ENCODE results near the gene FEN1. TPM values are rescaled to one million over a fixed set of nuclear protein-coding genes. Genes with fewer than 3 reads are reported as not detected.

Gene FEN1
- total RNA-seq (2022) (83.4 and 86.1 TPM in 2 replicates), Bru-seq, nascent RNA (percentile 98 among the genes with signal in this experiment), BruChase-seq, experiment 1, labeled RNA remaining after a 2-hour chase (percentile 100 among the genes with signal in this experiment), BruChase-seq, experiment 2, labeled RNA remaining after a 6-hour chase (percentile 99 among the genes with signal in this experiment)
- long read RNA-seq, transcript FEN1-201 (2 exons, 2,296 nt) = major isoform, 316 of 343 reads
- long read RNA-seq, partial matches to known transcripts = 22 of 343 reads
- long read RNA-seq, other reads (novel, unspliced or antisense) = 5 of 343 reads

GRCh38 chr11:61792310-61793082 lies at the start of gene FEN1, which contains the start of gene TMEM258:
TSS of gene FEN1 (plus strand) at chr11:61792911. CDS start at chr11:61795362, 2,451 bp downstream.
TSS of gene TMEM258 (minus strand) at chr11:61792599. CDS start at chr11:61792558, 41 bp downstream.
- peak within 1 kb of the TSS; percentile 54 for H3K4me3 ChIP-seq (ENCODE audit: low read depth, low read length)
- no peaks in the 10 kb centered on the region for H3K9me3 Mint-ChIP-seq (ENCODE audit: unreplicated experiment)
- H3K36me3 Mint-ChIP-seq (ENCODE audit: insufficient read depth, unreplicated experiment) = peaks cover 82% of the 10 kb centered on the region
- DNase-seq = peak; percentile 90 to 91
- H3K4me3 Mint-ChIP-seq (ENCODE audit: unreplicated experiment) = peak within 1 kb of the TSS; percentile 96
- peaks cover 8% of the 10 kb centered on the region for H3K36me3 ChIP-seq (ENCODE audit: control insufficient read depth, insufficient read depth, low read length)
- H3K4me1 ChIP-seq = peaks cover 5% of the 10 kb centered on the region; the same call in 1 of the 2 replicates
- TF ChIP-seq CTCF (IDR thresholded peaks at IDR 0.05; ENCODE audit: insufficient read depth in 1 of 2, low read depth in 1 of 2, low read length in 1 of 2, severe bottlenecking in 1 of 2, unreplicated experiment in 1 of 2) = no peak
- H3K27me3 Mint-ChIP-seq (ENCODE audit: insufficient read depth, unreplicated experiment) = no peaks in the 10 kb centered on the region
- no TSS peak for BruUV-seq (replicated peaks)
- peaks cover 21% of the 10 kb centered on the region for H3K4me1 Mint-ChIP-seq (ENCODE audit: low read depth, unreplicated experiment)
- POLR2A ChIA-PET = interaction anchor here (0.5 to 2.6 kb wide), 13 partner anchors 8 to 331 kb away, joined by 3 to 60 read pairs (median 4); partner anchors contain the start of genes FADS1 and INCENP
- peak within 1 kb of the TSS; percentile 100 for H3K27ac Mint-ChIP-seq (ENCODE audit: unreplicated experiment)
- no peaks in the 10 kb centered on the region for H3K9me3 ChIP-seq
- intact Hi-C loops (cut with micrococcal nuclease; ENCODE audit: unreplicated experiment) = loop anchor here (1.0 kb wide), 2 partner anchors 35 to 155 kb away; no protein-coding TSS in a partner anchor
- no peaks in the 10 kb centered on the region for H3K27me3 ChIP-seq (replicated peaks; ENCODE audit: control insufficient read depth, insufficient read depth, low read length)
- CTCF ChIA-PET = interaction anchor here (0.8 to 2.5 kb wide), 12 partner anchors 23 to 315 kb away, joined by 3 to 24 read pairs (median 6); partner anchors contain the start of gene FADS1

DNA sequence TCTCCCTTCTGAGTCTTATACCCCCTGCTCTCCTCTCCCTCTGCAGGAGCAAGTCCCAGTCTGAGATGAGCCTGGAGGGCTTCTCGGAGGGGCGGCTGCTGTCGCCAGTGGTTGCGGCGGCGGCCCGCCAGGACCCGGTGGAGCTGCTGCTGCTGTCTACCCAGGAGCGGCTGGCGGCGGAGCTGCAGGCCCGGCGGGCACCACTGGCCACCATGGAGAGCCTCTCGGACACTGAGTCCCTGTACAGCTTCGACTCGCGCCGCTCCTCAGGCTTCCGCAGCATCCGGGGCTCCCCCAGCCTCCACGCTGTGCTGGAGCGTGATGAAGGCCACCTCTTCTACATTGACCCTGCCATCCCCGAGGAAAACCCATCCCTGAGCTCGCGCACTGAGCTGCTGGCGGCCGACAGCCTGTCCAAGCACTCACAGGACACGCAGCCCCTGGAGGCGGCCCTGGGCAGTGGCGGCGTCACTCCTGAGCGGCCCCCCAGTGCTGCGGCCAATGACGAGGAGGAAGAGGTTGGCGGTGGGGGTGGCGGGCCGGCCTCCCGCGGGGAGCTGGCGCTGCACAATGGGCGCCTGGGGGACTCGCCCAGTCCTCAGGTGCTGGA lies 49.1 kb upstream of the FEN1 start:
- Histone ChIP-seq H3K4me3 (ENCODE audit: low read depth, low read length) (no peak overlapping the region), H3K9me3 (no peaks in the 10 kb centered on the region), H3K27me3 (replicated peaks; ENCODE audit: control insufficient read depth, insufficient read depth, low read length) (no peaks in the 10 kb centered on the region), H3K36me3 (ENCODE audit: control insufficient read depth, insufficient read depth, low read length) (peaks cover 8% of the 10 kb centered on the region), H3K4me1 (peaks cover 13% of the 10 kb centered on the region)
- ChIA-PET POLR2A (no interaction called here), CTCF (interaction anchor here (0.6 to 1.2 kb wide), 6 partner anchors 10 to 75 kb away, joined by 3 to 6 read pairs (median 4); no protein-coding TSS in a partner anchor)
- TF ChIP-seq CTCF (IDR thresholded peaks at IDR 0.05; ENCODE audit: insufficient read depth in 1 of 2, low read depth in 1 of 2, low read length in 1 of 2, severe bottlenecking in 1 of 2, unreplicated experiment in 1 of 2) = no peak
- H3K27me3 Mint-ChIP-seq (ENCODE audit: insufficient read depth, unreplicated experiment) = no peaks in the 10 kb centered on the region
- no peak overlapping the region for H3K27ac Mint-ChIP-seq (ENCODE audit: unreplicated experiment)
- peaks cover 17% of the 10 kb centered on the region for H3K36me3 Mint-ChIP-seq (ENCODE audit: insufficient read depth, unreplicated experiment)
- H3K4me1 Mint-ChIP-seq (ENCODE audit: low read depth, unreplicated experiment) = no peaks in the 10 kb centered on the region
- intact Hi-C loops (cut with micrococcal nuclease; ENCODE audit: unreplicated experiment) = no loop called here
- no peaks in the 10 kb centered on the region for H3K9me3 Mint-ChIP-seq (ENCODE audit: unreplicated experiment)
- no peak overlapping the region for H3K4me3 Mint-ChIP-seq (ENCODE audit: unreplicated experiment)
- no peak for DNase-seq
- no TSS peak for BruUV-seq (replicated peaks)

DNA sequence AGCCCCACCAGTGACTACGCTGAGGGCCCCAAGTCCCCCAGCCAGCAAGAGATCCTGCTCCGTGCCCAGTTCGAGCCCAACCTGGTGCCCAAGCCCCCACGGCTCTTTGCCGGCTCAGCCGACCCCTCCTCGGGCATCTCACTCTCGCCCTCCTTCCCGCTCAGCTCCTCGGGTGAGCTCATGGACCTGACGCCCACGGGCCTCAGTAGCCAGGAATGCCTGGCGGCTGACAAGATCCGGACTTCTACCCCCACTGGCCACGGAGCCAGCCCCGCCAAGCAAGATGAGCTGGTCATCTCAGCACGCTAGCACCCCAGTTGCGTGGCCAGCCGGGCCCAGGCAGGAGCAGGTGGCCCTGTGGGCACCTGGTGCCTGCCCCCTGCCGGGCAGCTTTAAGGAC lies 48.5 kb upstream of the FEN1 start:
- intact Hi-C loops (cut with micrococcal nuclease; ENCODE audit: unreplicated experiment) = no loop called here
- Mint-ChIP-seq H3K36me3 (ENCODE audit: insufficient read depth, unreplicated experiment) (peaks cover 17% of the 10 kb centered on the region), H3K9me3 (ENCODE audit: unreplicated experiment) (no peaks in the 10 kb centered on the region), H3K27ac (ENCODE audit: unreplicated experiment) (no peak overlapping the region), H3K4me1 (ENCODE audit: low read depth, unreplicated experiment) (peaks cover 2% of the 10 kb centered on the region), H3K27me3 (ENCODE audit: insufficient read depth, unreplicated experiment) (no peaks in the 10 kb centered on the region), H3K4me3 (ENCODE audit: unreplicated experiment) (no peak overlapping the region)
- ChIA-PET POLR2A (no interaction called here), CTCF (interaction anchor here (0.7 to 1.2 kb wide), 4 partner anchors 11 to 44 kb away, joined by 3 to 6 read pairs (median 5); no protein-coding TSS in a partner anchor)
- Histone ChIP-seq H3K36me3 (ENCODE audit: control insufficient read depth, insufficient read depth, low read length) (peaks cover 8% of the 10 kb centered on the region), H3K4me1 (peaks cover 13% of the 10 kb centered on the region), H3K4me3 (ENCODE audit: low read depth, low read length) (no peak overlapping the region), H3K9me3 (no peaks in the 10 kb centered on the region), H3K27me3 (replicated peaks; ENCODE audit: control insufficient read depth, insufficient read depth, low read length) (no peaks in the 10 kb centered on the region)
- DNase-seq = no peak
- BruUV-seq (replicated peaks) = no TSS peak
- TF ChIP-seq CTCF (IDR thresholded peaks at IDR 0.05; ENCODE audit: insufficient read depth in 1 of 2, low read depth in 1 of 2, low read length in 1 of 2, severe bottlenecking in 1 of 2, unreplicated experiment in 1 of 2) = no peak

All from Caco-2 (cell line).